Epidermal melanocyte (primary cell): ENCODE results near the gene HINFP.

ENCODE experiments used
- DNase-seq: peaks from one replicate; pipeline ENCODE4 v3.0.0; 2011; ENCODE audit warnings: low spot score; ENCODE audit not compliant: insufficient read length

Gene HINFP

GRCh38 chr11:119121008-119121810, at the start of gene HINFP:
Gene HINFP (plus strand): TSS chr11:119121580. CDS start chr11:119126945, 5,365 bp downstream.
- peak; percentile 99 for DNase-seq

GRCh38 chr11:119077839-119078238, 43.5 kb upstream of the HINFP start:
- DNase-seq: no peak

GRCh38 chr11:119078675-119079420, 42.5 kb upstream of the HINFP start:
- no peak for DNase-seq

- no peak for DNase-seq
Measured at GRCh38 chr11:119081682-119082260, 39.6 kb upstream of the HINFP start.

- peak; percentile 83 for DNase-seq
Measured at GRCh38 chr11:119084663-119085436, 36.5 kb upstream of the HINFP start, which contains the start of gene HMBS. Gene HMBS (plus strand): TSS chr11:119084881. CDS start chr11:119085034, 153 bp downstream.

- no peak for DNase-seq
Measured at GRCh38 chr11:119085437-119085847, 35.9 kb upstream of the HINFP start.

- no peak for DNase-seq
Measured at GRCh38 chr11:119087123-119087522, 34.3 kb upstream of the HINFP start.

GRCh38 chr11:119087747-119088241, 33.6 kb upstream of the HINFP start:
- DNase-seq: no peak

- no peak for DNase-seq
Measured at GRCh38 chr11:119088406-119088805, 33.0 kb upstream of the HINFP start.

DNA sequence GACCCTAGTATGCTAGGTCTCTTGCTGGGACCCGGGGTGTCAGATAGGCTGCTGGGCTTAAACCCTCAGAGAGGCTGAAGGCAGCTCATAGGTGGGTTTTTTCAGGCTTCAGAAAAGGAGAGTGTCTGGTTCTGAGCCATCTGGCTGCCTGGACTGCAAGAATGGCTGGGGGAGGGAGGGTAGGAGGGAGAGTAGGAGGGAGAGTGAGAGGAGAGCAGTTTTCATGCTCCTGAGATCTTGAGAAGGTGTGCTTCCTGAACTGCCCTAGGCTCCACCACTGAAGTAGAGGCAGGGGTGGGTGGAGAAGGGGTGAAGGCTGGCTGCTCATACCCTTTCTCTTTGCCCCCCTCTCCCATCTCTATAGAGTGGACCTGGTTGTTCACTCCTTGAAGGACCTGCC, 32.1 kb upstream of the HINFP start:
- no peak for DNase-seq

- DNase-seq: no peak
Measured at GRCh38 chr11:119091178-119091577, 30.2 kb upstream of the HINFP start.

GRCh38 chr11:119091966-119092879, 29.2 kb upstream of the HINFP start:
- no peak for DNase-seq

GRCh38 chr11:119092880-119093842, 28.2 kb upstream of the HINFP start:
- no peak for DNase-seq

DNA sequence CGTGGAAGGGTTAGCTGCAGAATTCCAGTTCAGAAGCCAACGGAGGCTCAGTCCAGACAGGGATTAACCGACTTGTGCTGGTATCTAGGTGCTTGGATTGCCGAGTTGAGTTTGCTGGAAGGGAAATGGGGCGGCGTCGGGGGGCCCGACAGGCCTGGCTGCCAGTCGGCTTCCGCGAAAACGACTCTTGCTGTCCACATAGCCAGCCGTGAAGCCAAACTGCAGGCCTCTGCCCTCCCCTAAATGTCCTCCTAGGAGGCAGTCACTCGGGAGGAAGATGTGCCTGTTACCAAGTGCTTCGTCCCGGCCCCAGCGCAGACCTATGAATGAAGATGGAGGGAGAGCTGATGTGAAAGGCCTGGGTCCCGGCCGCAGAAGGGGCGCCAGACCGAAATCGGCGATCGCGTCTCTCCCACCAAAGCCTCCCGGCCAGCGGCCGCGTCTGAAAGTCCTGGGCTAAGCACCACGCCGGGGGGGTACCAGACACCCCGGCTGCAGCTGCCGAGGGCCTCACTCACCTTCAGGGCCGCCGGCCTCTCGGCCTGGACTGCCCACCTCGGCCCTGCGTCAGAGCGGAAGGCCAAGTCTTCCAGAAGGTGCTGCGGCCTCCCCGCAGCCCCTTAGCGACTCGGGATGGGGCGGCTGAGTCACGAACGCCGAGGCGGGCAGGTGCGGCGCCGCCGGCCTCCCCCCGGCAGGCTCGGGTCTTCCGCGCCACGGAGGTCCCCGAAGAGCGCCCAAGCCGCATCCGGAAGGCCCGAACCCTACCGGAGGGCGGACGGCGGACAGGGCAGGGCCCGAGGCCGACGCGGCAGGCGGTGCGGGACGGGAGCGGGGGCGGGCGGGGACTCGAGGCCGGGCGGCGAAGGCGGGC, 27.2 kb upstream of the HINFP start:
- DNase-seq: no peak

GRCh38 chr11:119094816-119095065, 26.6 kb upstream of the HINFP start:
- no peak for DNase-seq

GRCh38 chr11:119095066-119095880, 26.1 kb upstream of the HINFP start:
- peak; percentile 98 for DNase-seq

- DNase-seq: no peak
Measured at GRCh38 chr11:119099711-119100110, 21.7 kb upstream of the HINFP start.
